ENCODE data around the gene COL13A1.

- TF ChIP-seq CTCF (IDR thresholded peaks at IDR 0.05; ENCODE audit: low read length) (no peak), EZH2 (IDR thresholded peaks at IDR 0.05; ENCODE audit: borderline replicate concordance, low read length) (no peak)
Measured at GRCh38 chr10:69863580-69863979, 61.9 kb downstream of the COL13A1 start.
